DMS79 treated with DMSO at 0.1 percent for 48 hours (cell line): Measurements from ENCODE around the gene DSPP.

Experiments used
- DNase-seq: peaks from one replicate; lab custom pipeline; 2025; lab: John Stamatoyannopoulos, UW

DSPP gene

DNA sequence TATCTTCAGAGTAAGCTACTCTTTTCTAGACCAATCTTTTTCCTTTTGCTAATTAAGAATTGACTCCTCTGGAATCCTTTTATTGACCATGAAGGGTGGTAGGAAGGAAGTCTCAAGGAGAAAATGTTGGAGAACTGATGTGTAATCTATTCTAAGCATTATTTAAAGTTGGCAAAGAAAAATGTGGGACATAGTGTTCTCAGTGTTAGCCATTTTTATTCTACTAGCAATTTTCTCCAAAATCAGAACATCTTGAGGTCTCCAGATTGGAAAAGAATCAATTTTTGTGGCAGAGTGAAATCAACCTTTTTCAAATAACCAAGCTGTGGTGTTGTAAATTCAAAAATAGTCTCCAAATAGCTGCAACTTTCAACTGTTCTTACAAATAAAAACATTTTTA, 23.3 kb downstream of the DSPP start:
- DNase-seq, result no peak

DNA sequence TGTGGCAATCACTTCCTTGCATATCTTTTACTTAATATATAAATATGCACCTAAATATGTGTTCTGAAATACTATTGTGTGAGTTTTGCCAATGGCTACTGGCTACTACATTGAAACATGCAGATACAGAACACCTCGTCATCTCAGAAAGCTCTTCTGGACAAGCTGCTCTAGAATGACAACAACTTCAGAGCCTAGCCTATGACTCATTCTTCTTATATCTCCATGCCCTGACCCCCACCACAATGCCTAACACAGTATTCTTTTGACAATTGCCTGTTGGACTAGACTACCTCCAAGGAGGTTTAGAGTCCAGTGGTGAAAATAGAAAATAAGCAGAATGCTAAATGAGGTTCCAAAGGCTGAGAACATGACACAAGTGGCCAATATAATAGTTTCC, 24.1 kb downstream of the DSPP start:
- DNase-seq, result no peak

DNA sequence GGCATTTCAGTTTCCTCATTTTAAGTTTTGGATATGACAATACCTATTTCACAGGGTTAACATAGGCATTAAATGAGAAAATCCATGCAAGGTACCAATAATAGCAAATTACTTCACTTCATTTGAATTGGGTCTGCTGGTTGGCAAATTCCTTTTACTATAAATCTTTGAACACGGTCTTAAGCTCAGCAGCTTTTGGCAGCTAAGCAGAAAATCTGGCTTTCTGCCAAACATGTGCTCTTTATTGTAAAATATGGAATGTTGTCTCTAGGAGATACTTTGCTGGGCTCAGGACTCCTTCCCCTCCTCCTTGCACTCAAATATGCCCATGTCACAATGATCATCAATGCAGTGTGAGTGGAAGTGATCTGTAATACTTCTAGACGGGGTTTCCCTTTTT, 24.9 kb downstream of the DSPP start:
- DNase-seq, result peak; percentile 13

DNA sequence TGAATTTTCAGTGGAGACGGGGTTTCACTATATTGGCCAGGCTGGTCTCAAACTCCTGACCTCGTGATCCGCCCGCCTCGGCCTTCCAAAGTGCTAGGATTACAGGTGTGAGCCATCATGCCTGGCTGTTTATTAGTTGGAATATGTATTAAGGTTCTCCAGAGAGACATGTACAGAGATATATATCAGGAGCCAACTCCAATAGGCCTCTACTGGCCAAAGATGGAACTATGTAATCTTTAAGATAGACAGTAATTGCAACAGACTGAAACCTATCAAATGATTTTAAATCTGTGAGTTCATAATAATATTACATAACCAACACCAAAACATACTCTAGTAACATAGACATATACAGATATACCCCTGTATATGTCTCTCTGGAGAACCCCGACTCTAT, 36.0 kb downstream of the DSPP start:
- DNase-seq, result no peak

DNA sequence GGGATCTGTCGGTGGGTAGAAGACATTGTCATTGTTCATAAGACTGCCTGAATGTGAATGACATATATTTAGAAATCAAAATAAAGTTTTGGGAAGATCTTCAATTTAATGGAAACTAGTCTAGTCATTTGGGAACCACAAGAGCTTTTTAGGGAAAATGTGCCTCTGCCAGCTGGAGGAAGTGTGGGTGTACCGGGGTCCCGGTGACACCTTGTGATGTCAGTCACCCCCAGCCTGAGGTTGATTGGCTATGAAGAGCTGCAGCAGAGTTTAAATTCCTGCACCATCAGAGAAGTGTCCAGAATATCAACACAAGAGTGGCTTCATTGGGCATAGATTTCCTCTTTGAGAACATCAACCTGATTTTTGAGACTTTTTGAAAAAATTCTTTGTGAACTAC, 41.7 kb downstream of the DSPP start, which contains the start of gene DMP1:
Gene DMP1, plus strand, starts transcription at position 301 of the 400 bp plus-strand sequence. CDS start 6,213 bp downstream, outside the sequence.
- no peak for DNase-seq

DNA sequence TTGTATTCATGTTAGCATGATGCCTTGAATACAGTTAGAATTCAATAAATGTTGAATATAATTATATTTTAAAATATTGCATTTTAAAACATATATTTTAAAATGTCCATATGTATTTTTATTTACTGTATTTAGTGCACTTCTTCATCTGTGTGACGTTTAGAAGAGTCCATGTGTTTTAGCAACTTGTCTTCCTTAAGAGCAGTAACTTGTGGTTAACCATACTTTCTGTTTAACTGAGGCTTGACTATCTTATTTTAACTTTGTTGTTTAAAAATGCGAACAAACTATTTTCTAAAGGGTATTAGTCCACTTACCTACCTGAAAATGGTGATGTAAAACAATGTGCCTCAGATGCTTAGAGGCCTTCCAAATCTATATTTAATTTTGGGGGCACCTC, 42.6 kb downstream of the DSPP start:
- no peak for DNase-seq

DNA sequence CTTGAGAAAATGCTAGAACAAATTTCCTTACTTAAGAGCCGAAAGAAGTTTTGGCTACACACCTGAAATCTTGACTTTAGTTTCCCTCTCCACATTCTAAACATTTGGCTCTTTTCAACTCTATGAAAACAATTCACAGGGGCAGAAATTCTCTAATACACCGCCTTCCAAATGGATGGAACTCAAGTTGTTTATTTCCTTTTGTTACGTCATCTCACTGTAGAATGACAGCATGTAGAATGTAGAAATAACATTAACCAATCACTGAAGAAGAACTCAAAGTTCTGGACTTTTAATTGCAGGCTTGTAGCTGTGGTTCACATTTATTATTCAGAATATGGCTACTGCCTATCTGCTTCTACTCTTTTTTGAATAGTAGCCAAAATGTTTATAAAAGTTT, 43.6 kb downstream of the DSPP start:
- DNase-seq, result no peak

DNA sequence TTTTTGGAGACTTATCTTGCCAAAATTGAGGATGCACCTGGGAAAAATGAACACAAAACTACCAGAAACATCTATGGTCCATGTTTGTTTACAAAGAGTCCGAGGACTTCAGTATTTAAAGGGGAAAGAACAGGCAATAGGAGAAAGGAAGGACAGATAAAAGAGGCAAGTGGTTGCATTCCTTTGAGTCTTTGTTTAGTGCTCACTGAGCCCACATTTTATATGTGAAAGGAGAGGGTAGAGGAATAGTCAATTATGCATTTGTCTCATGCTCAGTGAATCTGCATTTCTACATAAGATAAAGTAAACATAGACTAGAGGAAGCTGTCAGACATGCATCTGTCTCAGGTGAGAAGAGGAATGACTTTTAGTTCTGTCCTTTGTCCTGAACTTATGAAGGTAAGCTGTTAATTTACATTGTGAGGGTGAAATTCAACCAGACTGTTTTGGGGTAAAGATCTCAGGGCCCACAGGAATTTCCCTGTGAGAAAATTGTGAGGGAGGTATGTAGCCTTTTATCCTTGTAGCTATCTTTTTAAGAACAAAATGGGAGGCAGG, 46.2 kb downstream of the DSPP start:
- no peak for DNase-seq

DNA sequence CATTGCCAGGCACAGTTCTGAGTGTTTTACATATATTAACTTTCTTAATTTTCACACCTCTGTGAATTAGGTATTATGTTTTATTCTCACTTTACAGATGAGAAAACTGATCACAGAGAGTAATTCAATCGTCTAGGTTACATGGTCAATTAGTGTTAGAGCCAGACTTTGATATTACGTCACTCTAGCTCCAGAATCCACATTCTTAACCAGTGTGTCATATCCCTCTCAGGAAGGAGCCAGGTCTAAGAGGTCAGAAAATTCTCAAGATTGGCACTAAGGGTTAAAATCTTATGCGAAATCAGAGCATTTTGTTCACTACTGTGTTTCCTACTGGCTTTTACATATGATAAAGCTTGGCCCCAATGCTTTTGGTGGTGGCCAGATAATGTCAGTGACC, 49.2 kb downstream of the DSPP start:
- no peak for DNase-seq

DNA sequence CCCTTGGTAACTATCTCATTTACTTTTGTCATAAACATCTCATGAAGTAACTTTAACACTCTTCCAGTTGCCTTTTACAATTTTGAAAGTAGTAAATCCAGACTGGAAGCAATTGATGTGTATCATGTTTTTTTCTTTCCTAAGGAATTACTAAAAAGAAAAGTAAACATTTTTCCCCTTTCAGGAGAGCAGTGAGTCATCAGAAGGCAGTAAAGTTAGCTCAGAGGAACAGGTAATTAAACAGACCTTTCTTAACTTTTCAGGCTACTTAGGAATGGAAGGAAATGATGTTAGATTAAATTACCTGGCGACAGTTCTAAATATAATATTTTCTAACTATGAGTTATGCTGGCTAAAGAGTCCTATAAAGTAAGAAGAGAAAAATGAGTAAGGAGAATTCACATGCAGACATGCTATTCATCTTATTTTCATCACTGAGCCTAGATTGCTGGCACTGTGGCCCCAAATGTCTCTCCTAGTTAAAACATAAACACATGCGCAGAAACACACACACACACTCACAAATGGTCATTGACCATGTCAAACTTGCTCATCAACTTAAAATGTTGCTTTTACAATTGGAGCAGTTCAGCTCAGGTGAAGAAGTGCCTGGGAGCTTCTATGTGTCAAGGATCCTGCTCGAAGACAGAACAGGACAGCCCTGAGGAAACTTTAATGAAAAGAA, 51.1 kb downstream of the DSPP start:
- no peak for DNase-seq

DNA sequence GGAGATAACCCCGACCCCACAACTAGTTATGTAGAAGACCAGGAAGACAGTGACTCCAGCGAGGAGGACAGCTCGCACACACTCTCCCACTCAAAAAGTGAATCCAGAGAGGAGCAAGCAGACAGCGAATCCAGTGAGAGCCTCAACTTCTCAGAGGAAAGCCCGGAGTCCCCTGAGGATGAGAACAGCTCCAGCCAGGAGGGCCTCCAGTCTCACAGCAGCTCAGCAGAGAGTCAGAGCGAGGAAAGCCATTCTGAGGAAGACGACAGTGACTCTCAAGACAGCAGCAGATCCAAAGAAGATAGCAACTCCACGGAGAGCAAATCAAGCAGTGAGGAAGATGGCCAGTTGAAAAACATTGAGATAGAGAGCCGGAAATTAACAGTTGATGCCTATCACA, 54.5 kb downstream of the DSPP start:
- DNase-seq, result no peak
